Suprapubic skin (tissue), 3 donors: ENCODE measurements around the gene FTSJ3.

ENCODE experiments used
- POLR2A ChIP-seq, 2 donors: fragments of 450-650 bp; IDR thresholded peaks; one replicate each; pipeline ENCODE4 v1.6.1; 2017; ENCODE audit warnings: antibody characterized with exemption in 2 of 2, mild to moderate bottlenecking in 2 of 2, moderate library complexity in 2 of 2
- TF ChIP-seq, protein P1 (sequence below), 2 donors: fragments of 200-600 bp in 1 of 2; fragments of 450-650 bp in 1 of 2; sonication (generic) in 1 of 2; IDR thresholded peaks; one replicate each; pipeline ENCODE4 v1.5.1; 2016 to 2019; ENCODE audit warnings: antibody characterized with exemption in 2 of 2, mild to moderate bottlenecking in 1 of 2, moderate library complexity in 1 of 2

DNA sequence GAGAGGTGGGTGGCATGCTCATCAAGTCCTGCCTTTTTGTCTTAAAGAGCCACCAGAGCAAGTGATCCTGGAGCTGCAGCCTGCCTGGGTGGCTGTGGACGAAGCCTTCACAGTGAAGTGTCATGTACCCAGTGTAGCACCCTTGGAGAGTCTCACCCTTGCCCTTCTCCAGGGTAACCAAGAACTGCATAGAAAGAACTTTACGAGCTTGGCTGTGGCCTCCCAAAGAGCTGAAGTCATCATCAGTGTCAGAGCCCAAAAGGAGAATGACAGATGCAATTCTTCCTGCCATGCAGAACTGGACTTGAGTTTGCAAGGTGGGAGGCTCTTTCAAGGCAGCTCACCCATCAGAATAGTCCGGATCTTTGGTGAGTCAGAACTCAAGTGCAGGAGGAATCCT lies 31.8 kb upstream of the FTSJ3 start:
- TF ChIP-seq POLR2A (IDR thresholded peaks at IDR 0.05), result no peak
- TF ChIP-seq, protein P1, sequence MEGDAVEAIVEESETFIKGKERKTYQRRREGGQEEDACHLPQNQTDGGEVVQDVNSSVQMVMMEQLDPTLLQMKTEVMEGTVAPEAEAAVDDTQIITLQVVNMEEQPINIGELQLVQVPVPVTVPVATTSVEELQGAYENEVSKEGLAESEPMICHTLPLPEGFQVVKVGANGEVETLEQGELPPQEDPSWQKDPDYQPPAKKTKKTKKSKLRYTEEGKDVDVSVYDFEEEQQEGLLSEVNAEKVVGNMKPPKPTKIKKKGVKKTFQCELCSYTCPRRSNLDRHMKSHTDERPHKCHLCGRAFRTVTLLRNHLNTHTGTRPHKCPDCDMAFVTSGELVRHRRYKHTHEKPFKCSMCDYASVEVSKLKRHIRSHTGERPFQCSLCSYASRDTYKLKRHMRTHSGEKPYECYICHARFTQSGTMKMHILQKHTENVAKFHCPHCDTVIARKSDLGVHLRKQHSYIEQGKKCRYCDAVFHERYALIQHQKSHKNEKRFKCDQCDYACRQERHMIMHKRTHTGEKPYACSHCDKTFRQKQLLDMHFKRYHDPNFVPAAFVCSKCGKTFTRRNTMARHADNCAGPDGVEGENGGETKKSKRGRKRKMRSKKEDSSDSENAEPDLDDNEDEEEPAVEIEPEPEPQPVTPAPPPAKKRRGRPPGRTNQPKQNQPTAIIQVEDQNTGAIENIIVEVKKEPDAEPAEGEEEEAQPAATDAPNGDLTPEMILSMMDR (IDR thresholded peaks at IDR 0.05), result no peak
